Urinary bladder (tissue), 4 donors: ENCODE data around the gene ACTRT3. TPM values are rescaled to one million over a fixed set of nuclear protein-coding genes. Genes with fewer than 3 reads are reported as not detected.
"Not testable (repeated sequence)": the region's sequence is repeated elsewhere in the genome, so short reads cannot be mapped to it uniquely, and the experiment has no call there.

Source experiments
- DNase-seq: peaks from one replicate; pipeline ENCODE4 v3.0.0-alpha.2; 2015; ENCODE audit errors: extremely low spot score
- H3K27ac ChIP-seq: one replicate; pipeline ENCODE4 v1.5.1; 2013; ENCODE audit warnings: low read depth, mild to moderate bottlenecking, moderate library complexity
- H3K36me3 ChIP-seq: one replicate; pipeline ENCODE4 v1.6.1; 2013; ENCODE audit warnings: mild to moderate bottlenecking, moderate library complexity; ENCODE audit not compliant: insufficient read depth
- H3K4me1 ChIP-seq: one replicate; pipeline ENCODE4 v1.6.1; 2013; ENCODE audit warnings: mild to moderate bottlenecking, moderate library complexity; ENCODE audit not compliant: insufficient read depth
- H3K4me3 ChIP-seq: one replicate; pipeline ENCODE4 v1.5.1; 2013; ENCODE audit warnings: low read depth, low read length
- WGBS: extraction: QIAGEN DNeasy Blood & Tissue Kit; methylation state at CpG from one replicate; pipeline ENCODE4 v1.1.7; 2013; 5-methylcytosine and 5-hydroxymethylcytosine counted together
- polyA plus RNA-seq: library from polyadenylated mRNA; stranded (reverse); fragments of 200-250 nt; gene quantifications from one replicate; pipeline ENCODE4 v1.2.3, GENCODE V29; 2013
- total RNA-seq: library from RNA; depleted of rRNA; stranded (reverse); fragments of >200 nt; gene quantifications from one replicate; pipeline ENCODE4 v1.2.3, GENCODE V29; 2014
- donor health status: healthy with polysubstance abuse.
- donor health status: healthy.

Gene ACTRT3
- total and polyA plus RNA-seq, 2 donors: 2.4 to 3.3 TPM

DNA sequence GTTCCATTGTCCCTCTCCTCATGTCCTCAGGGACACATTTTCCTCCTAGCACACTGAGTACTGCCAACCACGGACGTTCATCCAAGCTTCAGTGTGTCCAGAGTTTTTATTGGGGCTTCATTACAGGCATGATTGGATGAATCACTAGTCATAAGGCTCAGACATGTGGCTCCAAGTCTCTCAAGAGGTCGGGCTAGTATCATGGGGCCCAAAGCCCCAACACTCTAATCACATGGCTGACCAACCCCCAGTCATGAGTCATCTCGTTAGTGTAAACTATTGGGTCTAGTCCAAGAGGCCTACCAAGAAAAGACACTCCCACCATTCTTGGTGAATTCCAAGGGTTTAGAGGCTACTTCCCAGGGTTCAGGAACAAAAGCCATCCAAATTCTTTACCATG, 8.9 kb downstream of the ACTRT3 start:
- no peak overlapping the region for H3K27ac ChIP-seq
- no peaks in the 10 kb centered on the region for H3K36me3 ChIP-seq
- no peaks in the 10 kb centered on the region for H3K4me1 ChIP-seq
- no peak for DNase-seq
- H3K4me3 ChIP-seq: no peak overlapping the region
- 79% methylated on average over 4 of the region's 4 CpGs for WGBS

DNA sequence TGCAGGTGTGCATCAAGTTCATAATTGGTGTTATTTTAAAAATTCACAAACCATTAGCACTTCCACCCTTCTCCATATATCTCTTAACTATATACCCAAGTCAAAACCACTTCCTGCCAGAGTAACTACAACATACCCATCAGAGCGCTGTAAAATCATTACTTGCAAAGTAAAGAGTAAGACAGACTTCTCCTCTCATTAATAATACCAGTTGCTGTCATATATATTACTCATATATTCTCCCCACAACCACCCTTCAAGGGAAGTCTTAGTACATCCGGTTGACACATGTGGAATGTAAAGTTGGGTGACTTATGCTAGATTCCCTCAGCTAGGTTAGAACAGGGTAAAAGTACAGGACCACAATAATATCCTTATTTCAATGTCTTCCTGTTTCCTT, 10.1 kb downstream of the ACTRT3 start:
- no peak for DNase-seq
- 84% methylated on average over 2 of the region's 2 CpGs for WGBS
- Histone ChIP-seq H3K27ac (no peak overlapping the region), H3K36me3 (no peaks in the 10 kb centered on the region), H3K4me1 (no peaks in the 10 kb centered on the region), H3K4me3 (no peak overlapping the region)

DNA sequence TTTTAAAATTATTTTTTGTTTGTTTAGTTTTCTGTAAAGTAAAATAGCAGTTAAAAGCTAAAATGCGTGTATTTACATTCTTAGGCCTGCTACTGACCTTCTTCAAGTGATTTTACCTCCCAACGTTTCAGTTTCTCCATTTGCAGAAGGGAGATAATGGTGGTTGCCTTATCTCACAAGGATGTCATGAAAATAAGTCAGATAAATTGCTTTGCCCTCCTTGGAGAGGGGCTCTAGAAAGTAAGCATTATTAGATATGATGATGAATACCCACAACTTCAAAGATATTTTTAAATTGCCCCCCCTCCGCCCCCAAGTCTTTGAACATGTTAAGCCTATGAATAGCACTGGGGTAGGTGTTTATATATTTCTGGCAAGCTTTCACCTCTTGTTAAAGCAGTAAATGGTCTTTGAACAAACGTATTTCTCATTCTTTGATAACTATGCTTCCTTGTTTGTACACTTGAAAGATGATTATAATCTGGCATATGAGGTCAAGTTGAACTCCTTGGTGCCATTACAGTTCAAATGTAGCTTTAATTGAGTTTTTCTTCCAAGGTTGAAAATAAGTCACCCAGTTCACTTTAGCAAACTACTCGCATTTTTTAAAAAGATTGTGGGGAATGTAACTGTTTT, 10.9 kb downstream of the ACTRT3 start:
- no peak overlapping the region for H3K4me3 ChIP-seq
- no peaks in the 10 kb centered on the region for H3K36me3 ChIP-seq
- no peaks in the 10 kb centered on the region for H3K4me1 ChIP-seq
- DNase-seq: no peak
- 41% methylated on average over 5 of the region's 5 CpGs for WGBS
- H3K27ac ChIP-seq: no peak overlapping the region

DNA sequence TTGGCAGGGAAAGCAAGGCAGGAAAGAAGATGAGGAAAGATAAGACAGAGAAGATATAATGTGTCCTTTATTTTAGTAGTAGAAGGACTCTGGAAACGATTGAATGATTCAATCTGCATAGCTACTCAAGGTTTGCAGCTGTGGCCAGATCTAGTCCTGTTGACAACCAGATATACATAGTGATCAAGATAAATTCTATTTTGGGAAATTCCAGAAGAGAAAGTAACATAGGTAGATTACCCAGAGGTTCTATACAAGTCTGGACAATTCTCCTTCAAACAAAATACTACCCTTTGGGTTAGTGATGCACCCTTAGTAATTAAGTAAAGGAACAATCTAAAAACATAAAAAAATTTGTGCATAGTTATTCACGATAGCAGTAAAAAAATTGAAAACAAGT, 13.9 kb downstream of the ACTRT3 start:
- 60% methylated on average over 2 of the region's 2 CpGs for WGBS
- DNase-seq: no peak
- H3K27ac ChIP-seq: no peak overlapping the region
- H3K36me3 ChIP-seq: no peaks in the 10 kb centered on the region
- H3K4me3 ChIP-seq: no peak overlapping the region
- no peaks in the 10 kb centered on the region for H3K4me1 ChIP-seq

DNA sequence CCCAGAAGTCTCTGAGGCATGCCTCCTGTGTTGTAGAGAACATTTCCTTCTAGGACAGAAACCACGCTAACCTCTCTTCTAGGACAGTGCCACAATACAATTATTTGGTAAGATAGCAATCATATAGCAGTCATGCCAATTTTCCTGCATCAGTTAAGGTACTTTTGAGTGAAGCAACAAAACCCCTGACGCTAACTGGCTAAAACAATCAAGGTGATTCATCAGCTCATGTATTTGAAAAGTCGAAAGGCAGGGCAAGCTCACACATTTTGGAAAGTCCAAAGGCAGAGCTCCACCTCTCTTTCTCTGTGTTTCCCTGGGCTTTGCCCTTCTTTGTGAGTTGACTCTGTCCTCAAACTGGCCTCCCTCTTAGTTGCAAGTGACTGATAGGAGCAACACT, 14.7 kb downstream of the ACTRT3 start:
- Histone ChIP-seq H3K27ac (no peak overlapping the region), H3K36me3 (no peaks in the 10 kb centered on the region), H3K4me3 (no peak overlapping the region), H3K4me1 (no peaks in the 10 kb centered on the region)
- DNase-seq: no peak
- WGBS: 84% methylated on average over 3 of the region's 3 CpGs

DNA sequence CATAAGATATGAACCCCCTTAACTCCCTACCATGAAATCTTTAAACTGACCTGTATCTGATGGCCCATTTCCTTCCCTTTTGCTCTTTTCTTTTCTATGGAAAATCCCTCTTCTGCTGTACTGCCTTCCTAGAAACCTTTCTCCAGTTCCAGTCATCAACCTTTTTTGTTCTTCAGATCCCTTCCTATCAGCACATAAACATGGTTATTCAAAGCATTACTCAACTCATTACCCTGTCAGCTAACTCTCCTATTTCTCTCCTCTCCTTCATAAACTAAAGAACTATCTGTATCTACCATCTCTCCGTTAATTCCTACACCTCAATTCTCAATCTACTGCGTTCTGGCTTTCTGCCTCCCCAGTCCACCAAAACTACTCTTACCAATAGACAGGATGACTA, 17.5 kb downstream of the ACTRT3 start:
- WGBS: 68% methylated on average over 2 of the region's 2 CpGs

DNA sequence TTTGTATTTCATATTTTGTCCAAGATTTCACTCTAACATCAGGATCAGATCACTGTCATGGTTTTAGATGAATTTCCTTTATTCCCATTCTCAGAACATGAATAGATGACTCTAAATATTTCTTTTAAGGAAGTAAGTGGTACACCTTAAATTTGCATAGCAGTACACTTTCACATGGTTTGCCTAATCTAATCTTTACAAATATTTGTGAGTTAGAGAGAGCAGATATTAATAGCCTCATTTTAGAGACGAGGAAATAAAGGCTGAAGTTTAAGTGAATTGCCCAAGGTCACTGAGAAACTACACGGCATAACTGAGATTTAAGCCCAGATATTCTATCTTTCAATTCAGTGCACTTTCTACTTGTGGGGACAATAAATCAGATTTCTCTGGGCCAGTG, 18.7 kb downstream of the ACTRT3 start:
- 50% methylated on average over 2 of the region's 2 CpGs for WGBS

More for the DNA sequence above, 17.5 kb downstream of the ACTRT3 start:
- no peak for DNase-seq
- no peaks in the 10 kb centered on the region for H3K36me3 ChIP-seq
- H3K4me1 ChIP-seq: no peaks in the 10 kb centered on the region
- no peak overlapping the region for H3K27ac ChIP-seq
- H3K4me3 ChIP-seq: no peak overlapping the region

DNA sequence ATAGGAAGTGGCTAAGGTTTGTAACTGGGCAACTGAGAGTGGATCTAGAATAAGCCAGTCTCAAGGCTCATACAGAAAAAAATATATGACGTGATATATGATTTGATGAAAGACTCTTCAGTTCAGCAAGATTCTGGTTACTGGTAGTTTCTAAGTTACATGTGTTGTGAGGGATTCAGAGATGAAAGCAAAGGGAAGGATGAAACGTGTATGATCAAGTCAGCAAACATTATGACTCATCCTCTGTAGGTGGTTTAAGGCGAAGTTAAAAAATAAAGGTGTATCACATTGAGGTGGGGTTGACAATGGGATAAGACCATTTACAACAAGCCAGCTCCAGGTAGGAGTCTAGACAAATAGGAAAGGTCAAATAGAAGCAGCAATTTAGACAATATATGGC, 20.7 kb downstream of the ACTRT3 start:
- Histone ChIP-seq H3K4me1 (no peaks in the 10 kb centered on the region), H3K36me3 (no peaks in the 10 kb centered on the region), H3K4me3 (no peak overlapping the region), H3K27ac (no peak overlapping the region)
- no peak for DNase-seq
- WGBS: 68% methylated on average over 3 of the region's 3 CpGs

More for the DNA sequence above, 18.7 kb downstream of the ACTRT3 start:
- Histone ChIP-seq H3K36me3 (no peaks in the 10 kb centered on the region), H3K4me3 (no peak overlapping the region), H3K4me1 (no peaks in the 10 kb centered on the region), H3K27ac (no peak overlapping the region)
- no peak for DNase-seq

DNA sequence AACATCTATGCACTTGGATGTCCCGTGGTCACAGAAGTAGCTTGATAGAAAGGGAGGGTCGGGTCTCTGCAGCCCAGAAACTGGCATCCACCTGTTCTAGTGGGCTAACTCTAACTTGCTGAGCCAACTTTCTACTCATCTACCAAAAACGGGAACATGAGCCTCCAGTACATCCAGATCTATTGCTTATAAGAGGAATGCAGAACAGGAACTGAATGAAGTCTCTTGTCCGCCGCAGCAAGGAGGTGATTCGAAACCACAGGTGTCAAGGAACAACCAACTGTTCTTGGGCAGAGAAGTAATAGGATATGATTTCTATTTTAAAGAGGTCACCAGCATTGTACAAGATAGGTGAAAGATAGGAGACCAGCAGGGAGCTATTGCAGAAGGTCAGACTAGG, 22.4 kb downstream of the ACTRT3 start:
- WGBS: 54% methylated on average over 6 of the region's 6 CpGs
- no peaks in the 10 kb centered on the region for H3K36me3 ChIP-seq
- no peak overlapping the region for H3K27ac ChIP-seq
- H3K4me3 ChIP-seq: no peak overlapping the region
- no peaks in the 10 kb centered on the region for H3K4me1 ChIP-seq
- DNase-seq: no peak

DNA sequence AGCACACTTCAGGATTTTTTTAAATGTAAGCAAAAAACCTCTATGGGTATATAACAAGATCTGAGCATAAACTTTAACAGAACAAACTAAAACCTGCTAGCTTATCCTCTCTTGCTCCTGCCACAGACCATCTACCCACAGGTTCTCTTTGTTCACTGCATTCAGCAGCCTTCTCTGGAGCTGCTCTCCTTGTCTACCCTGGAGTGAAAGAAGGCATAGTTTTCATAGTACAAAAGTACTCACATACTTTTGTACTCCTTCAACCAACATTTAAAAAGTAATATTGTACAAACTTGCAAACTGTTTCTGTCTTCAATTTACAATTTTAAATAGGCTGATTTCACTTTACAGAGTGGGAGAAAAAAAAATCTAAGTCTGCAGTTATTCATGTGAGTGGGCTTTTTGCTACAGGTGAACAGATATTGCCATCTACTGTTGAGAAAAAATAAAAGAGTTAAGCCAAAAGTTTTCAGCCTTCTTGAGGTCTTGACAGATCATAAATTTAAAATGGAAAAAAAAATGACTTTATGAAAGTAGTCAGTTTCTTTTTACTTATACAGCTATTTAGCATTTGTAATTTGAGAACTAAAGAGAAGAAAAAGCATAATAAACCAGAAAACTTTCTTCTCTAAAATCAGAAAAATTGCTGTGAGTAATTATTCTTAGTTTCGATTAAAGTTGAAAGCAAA, 24.9 kb downstream of the ACTRT3 start:
- no peak overlapping the region for H3K27ac ChIP-seq
- no peak overlapping the region for H3K4me3 ChIP-seq
- DNase-seq: no peak
- no peaks in the 10 kb centered on the region for H3K36me3 ChIP-seq
- no peaks in the 10 kb centered on the region for H3K4me1 ChIP-seq
- 0% methylated on average over 1 of the region's 1 CpG for WGBS

DNA sequence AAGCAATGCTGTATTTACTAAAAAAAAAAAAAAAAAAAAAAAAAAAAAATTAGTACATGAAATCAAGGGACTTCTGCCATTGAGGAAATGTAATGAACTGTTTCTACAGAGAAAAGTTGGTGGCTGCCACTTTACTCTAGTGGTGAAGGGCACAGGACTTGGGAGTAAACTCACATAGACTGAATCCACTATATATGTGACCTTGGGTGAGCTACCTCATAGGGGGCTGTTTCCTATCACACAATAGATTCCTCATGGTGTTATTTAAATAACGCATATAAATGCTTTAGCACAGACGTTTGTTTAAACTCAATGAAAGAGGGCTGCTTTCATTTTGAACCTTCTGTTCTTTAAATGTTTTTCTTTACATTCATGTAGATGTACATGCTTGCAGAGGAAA, 30.3 kb downstream of the ACTRT3 start:
- Histone ChIP-seq H3K4me3 (no peak overlapping the region), H3K36me3 (no peaks in the 10 kb centered on the region), H3K27ac (no peak overlapping the region), H3K4me1 (no peaks in the 10 kb centered on the region)
- 51% methylated on average over 2 of the region's 2 CpGs for WGBS
- no peak for DNase-seq

DNA sequence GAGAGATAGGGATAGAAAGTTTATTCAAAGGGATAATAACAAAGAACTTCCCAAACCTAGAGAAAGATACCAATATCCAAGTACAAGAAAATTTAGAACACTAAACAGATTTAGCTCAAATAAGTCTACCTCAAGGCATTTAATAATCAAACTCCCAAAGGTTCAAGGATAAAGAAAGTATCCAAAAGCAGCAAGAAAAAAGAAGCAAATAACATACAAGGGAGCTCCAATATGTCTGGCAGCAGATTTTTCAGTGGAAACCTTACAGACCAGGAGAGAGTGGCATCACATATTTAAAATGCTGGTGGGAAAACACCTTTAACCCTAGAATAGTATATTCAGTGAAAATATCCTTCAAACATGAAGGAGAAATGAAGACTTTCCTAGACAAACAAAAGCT, 37.5 kb downstream of the ACTRT3 start:
- H3K4me1 ChIP-seq, H3K27ac ChIP-seq, H3K4me3 ChIP-seq, DNase-seq, H3K36me3 ChIP-seq: not testable (repeated sequence)

DNA sequence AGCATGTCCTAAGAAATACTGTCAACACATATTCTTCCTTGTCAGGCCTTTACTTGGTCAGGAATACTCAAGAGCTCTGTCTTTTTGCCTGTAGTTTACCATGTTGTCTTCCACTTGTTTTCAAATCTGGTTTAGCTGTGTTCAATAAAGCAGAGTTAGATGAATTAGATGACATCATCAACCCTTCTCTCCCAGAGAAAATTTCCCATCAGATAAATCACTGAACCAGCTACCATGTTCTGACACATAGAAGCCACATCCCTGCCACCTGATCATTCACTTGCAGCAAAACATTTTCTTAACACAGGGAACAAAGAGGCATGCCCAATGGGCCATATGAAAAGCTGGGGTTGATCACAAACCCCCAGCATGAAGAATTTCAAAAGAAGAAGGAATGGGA, 46.6 kb downstream of the ACTRT3 start:
- DNase-seq: no peak
- H3K4me1 ChIP-seq: no peaks in the 10 kb centered on the region

DNA sequence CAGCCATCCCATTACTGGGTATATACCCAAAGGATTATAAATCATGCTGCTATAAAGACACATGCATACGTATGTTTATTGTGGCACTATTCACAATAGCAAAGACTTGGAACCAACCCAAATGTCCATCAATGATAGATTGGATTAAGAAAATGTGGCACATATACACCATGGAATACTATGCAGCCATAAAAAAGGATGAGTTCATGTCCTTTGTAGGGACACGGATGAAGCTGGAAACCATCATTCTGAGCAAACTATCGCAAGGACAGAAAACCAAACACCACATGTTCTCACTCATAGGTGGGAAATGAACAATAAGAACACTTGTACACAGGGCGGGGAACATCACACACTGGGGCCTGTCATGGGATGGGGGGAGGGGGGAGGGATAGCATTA, 50.9 kb downstream of the ACTRT3 start:
- WGBS: 97% methylated on average over 3 of the region's 4 CpGs
- H3K36me3 ChIP-seq, H3K4me3 ChIP-seq, H3K4me1 ChIP-seq, DNase-seq, H3K27ac ChIP-seq: not testable (repeated sequence)

More for the DNA sequence above, 46.6 kb downstream of the ACTRT3 start:
- no peak overlapping the region for H3K4me3 ChIP-seq
- H3K27ac ChIP-seq: no peak overlapping the region
- no peaks in the 10 kb centered on the region for H3K36me3 ChIP-seq
